Stimulated activated CD4-positive, alpha-beta T cell treated with anti-CD3 and anti-CD28 coated beads, Interleukin-4, amount 100 ng/mL, for 24 hours (primary cell): ENCODE measurements around the gene HSF2BP.
"Not testable (repeated sequence)": the region's sequence is repeated elsewhere in the genome, so short reads cannot be mapped to it uniquely, and the experiment has no call there.

Source experiments
- DNase-seq: peaks from one replicate; pipeline ENCODE4 v3.0.0-alpha.2; 2020

Gene HSF2BP

DNA sequence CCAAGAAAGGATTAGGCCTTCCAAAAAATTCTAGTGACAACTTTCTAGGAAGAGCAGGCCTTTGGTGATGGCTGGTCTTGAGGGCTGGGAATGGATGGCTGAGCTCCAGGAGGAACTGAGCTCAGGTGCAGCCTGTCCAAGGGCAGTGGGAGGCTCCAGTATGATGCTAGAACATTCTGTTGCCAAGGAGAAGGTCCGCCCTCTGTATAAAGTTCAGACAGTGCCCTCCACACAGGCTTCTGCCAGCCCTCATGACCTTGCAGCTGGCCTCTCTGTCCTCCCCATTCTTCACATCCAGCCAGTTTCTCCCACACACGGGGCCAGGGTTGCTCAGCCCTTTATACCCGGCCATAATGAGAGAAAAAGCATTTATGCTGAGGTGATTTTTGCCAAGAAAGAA is 146.3 kb downstream of the HSF2BP start:
- DNase-seq: not testable (repeated sequence)

- DNase-seq: not testable (repeated sequence)
Observed at GRCh38 chr21:43511209-43511608, 148.1 kb downstream of the HSF2BP start.

GRCh38 chr21:43510669-43511068 is 148.6 kb downstream of the HSF2BP start:
- not testable (repeated sequence) for DNase-seq

- not testable (repeated sequence) for DNase-seq
Observed at GRCh38 chr21:43503892-43504291, 155.4 kb downstream of the HSF2BP start.

GRCh38 chr21:43503075-43503750 is 156.1 kb downstream of the HSF2BP start:
- DNase-seq: not testable (repeated sequence)

DNA sequence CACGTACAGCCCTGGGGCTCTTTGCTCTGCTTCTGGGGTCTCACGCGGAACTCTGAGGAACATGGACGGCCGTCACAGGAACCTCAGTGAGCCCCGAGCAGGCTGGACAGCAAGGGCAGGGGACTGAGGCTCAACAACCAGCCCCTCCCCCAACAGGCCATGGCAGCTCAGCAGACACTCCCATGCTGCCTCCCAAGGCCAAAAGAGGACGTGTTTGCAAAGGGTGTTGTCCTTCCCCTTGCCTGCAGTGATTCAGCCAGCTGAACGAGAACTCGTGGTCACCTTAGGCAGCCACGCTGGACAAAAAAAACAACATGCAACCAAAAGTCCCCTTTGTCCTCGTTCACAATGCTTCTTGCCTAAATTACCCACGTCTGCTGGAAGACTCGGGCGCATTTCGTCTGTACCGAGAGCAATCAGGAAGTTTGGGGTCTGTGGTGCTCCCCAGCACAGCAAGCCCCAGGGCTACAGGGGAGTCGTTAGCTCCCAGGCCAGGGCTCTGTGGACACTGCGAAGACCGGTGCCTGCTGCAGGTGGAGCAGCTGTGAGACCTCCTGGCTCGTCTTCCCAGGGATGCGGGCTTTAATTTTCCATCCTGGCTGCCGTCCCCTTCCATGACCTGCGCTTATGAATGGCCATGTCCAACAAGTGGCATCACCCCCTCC is 156.7 kb downstream of the HSF2BP start:
- not testable (repeated sequence) for DNase-seq

GRCh38 chr21:43498924-43499323 is 160.4 kb downstream of the HSF2BP start:
- not testable (repeated sequence) for DNase-seq

GRCh38 chr21:43498065-43498464 is 161.2 kb downstream of the HSF2BP start:
- DNase-seq: not testable (repeated sequence)

- DNase-seq: not testable (repeated sequence)
Observed at GRCh38 chr21:43494279-43495012, 164.8 kb downstream of the HSF2BP start.

- DNase-seq: not testable (repeated sequence)
Observed at GRCh38 chr21:43493471-43493870, 165.8 kb downstream of the HSF2BP start.

GRCh38 chr21:43488235-43488634 is 171.1 kb downstream of the HSF2BP start:
- DNase-seq: not testable (repeated sequence)

- DNase-seq: not testable (repeated sequence)
Observed at GRCh38 chr21:43486051-43486450, 173.2 kb downstream of the HSF2BP start.

DNA sequence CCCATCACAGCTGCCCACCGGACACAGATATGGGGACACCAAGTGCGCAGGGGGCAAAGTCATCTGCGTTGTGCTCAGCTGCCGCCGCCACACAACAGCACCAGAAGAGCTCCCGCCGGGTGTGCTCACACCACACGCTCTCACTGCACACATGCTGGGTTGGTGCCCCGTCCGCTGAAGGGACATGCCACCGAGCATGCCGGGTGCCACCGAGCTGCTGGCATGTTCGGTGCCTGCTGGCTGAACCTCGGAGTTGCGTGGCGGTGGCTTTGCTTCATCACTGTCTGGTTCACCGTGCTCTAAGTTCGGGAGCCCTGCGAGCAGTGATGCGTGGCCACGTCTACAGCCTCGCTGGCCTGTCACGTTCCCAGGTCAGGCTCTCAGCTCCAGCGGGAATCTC is 174.3 kb downstream of the HSF2BP start:
- not testable (repeated sequence) for DNase-seq

DNA sequence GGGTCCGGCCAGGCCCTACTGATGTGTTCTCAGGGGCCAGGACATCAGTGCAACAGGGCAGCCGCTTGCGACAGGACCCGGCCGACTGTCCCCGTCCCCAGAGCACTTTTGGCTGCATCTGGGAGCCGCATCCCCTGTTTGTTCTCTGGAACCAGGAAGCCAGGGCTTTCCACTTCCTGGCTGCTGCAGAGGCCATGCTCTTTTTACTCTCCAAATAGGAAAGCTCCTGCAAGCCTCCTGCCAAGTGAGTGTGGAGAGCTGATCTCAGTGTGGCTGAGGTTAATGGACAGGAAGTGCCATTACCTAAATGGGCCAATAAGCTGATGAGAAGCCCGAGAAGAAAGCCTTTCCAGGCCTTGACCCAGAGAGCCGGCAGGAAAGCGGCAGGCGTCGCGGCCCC is 180.1 kb downstream of the HSF2BP start:
- not testable (repeated sequence) for DNase-seq
